Activated CD4-positive, alpha-beta T cell treated with anti-CD3 and anti-CD28 coated beads, Interleukin-2, Interleukin-6, amounts not matched to agents 100 ng/mL and 50 ng/mL, durations not matched to agents 16 hours and 8 hours (primary cell): ENCODE results near the gene ASIC1.

ENCODE experiments used
- DNase-seq: peaks from one replicate; pipeline ENCODE4 v3.0.0-alpha.2; 2020

Gene ASIC1

GRCh38 chr12:50085615-50086072 is 28.2 kb downstream of the ASIC1 start:
- no peak for DNase-seq

GRCh38 chr12:50086148-50086547 is 28.8 kb downstream of the ASIC1 start:
- no peak for DNase-seq

GRCh38 chr12:50087151-50087550 is 29.8 kb downstream of the ASIC1 start:
- no peak for DNase-seq

GRCh38 chr12:50087995-50088394 is 30.6 kb downstream of the ASIC1 start:
- peak; percentile 23 for DNase-seq

GRCh38 chr12:50088577-50089335 is 31.4 kb downstream of the ASIC1 start:
- DNase-seq: peak; percentile 77

GRCh38 chr12:50089730-50090129 is 32.3 kb downstream of the ASIC1 start:
- no peak for DNase-seq

- DNase-seq: no peak
Observed at GRCh38 chr12:50090391-50090790, 33.0 kb downstream of the ASIC1 start.

GRCh38 chr12:50097952-50098351 is 40.6 kb downstream of the ASIC1 start:
- no peak for DNase-seq

GRCh38 chr12:50099302-50100008 is 42.1 kb downstream of the ASIC1 start:
- no peak for DNase-seq

GRCh38 chr12:50100561-50100960 is 43.2 kb downstream of the ASIC1 start:
- no peak for DNase-seq

- no peak for DNase-seq
Observed at GRCh38 chr12:50101663-50102062, 44.3 kb downstream of the ASIC1 start.

GRCh38 chr12:50102131-50102531 is 44.7 kb downstream of the ASIC1 start:
- DNase-seq: no peak

- no peak for DNase-seq
Observed at GRCh38 chr12:50102646-50103309, 45.4 kb downstream of the ASIC1 start.

- no peak for DNase-seq
Observed at GRCh38 chr12:50103351-50103750, 46.0 kb downstream of the ASIC1 start.

- DNase-seq: no peak
Observed at GRCh38 chr12:50103767-50104321, 46.4 kb downstream of the ASIC1 start, which contains the start of gene GPD1. TSS of gene GPD1 (plus strand) at chr12:50104008. CDS start at chr12:50104051, 43 bp downstream.

- no peak for DNase-seq
Observed at GRCh38 chr12:50104417-50105366, 47.3 kb downstream of the ASIC1 start.

GRCh38 chr12:50105913-50106450 is 48.6 kb downstream of the ASIC1 start:
- no peak for DNase-seq

- no peak for DNase-seq
Observed at GRCh38 chr12:50106907-50107306, 49.5 kb downstream of the ASIC1 start.

- DNase-seq: no peak
Observed at GRCh38 chr12:50107416-50108268, 50.2 kb downstream of the ASIC1 start.

GRCh38 chr12:50109319-50109718 is 51.9 kb downstream of the ASIC1 start:
- DNase-seq: no peak
